C4-2B (cell line): Measurements from ENCODE around the gene ADARB2.

Experiments used
- H3K27ac ChIP-seq: fragments of 450-650 bp; 2 replicates; pipeline ENCODE4 v1.5.1; 2017
- ZFX ChIP-seq: fragments of 450-650 bp; IDR thresholded peaks from 2 replicates; pipeline ENCODE4 v1.6.1; 2017
- TF ChIP-seq, protein P1 (sequence below): fragments of 450-650 bp; conservative IDR thresholded peaks from 2 replicates; pipeline ENCODE4 v1.5.1; 2017; ENCODE audit warnings: mild to moderate bottlenecking

Gene ADARB2

DNA sequence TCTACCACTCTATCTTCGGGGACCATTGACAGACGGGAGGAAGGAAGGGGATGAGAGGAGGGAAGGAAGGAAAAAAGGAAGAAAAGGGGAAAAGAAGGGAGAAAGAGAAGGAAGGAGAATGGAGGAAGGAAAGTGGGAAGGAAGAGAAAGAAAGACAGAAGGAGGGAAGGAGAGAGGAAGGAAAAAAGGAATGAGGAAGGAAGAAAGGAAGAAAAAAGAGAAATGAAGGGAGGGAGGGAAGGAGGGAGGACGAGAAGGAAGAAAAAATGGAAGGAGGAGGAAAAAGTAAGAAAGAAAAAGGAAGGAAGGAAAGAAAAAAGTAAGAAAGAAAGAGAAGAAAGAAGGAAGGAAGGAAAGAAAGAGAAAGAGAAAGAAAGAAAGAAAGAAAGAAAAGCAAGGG, 128.9 kb downstream of the ADARB2 start:
- no peak for TF ChIP-seq ZFX
- TF ChIP-seq, protein P1, sequence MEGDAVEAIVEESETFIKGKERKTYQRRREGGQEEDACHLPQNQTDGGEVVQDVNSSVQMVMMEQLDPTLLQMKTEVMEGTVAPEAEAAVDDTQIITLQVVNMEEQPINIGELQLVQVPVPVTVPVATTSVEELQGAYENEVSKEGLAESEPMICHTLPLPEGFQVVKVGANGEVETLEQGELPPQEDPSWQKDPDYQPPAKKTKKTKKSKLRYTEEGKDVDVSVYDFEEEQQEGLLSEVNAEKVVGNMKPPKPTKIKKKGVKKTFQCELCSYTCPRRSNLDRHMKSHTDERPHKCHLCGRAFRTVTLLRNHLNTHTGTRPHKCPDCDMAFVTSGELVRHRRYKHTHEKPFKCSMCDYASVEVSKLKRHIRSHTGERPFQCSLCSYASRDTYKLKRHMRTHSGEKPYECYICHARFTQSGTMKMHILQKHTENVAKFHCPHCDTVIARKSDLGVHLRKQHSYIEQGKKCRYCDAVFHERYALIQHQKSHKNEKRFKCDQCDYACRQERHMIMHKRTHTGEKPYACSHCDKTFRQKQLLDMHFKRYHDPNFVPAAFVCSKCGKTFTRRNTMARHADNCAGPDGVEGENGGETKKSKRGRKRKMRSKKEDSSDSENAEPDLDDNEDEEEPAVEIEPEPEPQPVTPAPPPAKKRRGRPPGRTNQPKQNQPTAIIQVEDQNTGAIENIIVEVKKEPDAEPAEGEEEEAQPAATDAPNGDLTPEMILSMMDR = no peak
- H3K27ac ChIP-seq = no peak overlapping the region

DNA sequence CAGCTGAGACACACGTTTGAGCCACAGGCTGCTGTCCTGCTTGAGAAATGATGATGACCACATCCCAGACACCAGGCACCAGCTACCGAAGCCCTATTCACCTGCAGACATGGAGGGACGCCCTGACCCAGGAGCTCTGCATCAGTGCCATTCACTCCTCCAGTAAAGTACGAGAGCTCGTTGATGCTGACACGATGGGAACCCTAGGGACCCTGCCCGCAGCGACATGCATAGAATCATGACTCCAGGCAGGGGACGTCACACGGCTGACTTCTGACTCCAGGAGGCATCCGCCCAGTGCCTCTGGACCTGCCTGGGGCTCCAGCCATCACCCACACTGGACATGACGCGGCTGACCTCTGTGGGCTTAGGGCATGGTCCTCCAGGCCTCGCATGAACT, 129.9 kb downstream of the ADARB2 start:
- TF ChIP-seq ZFX = no peak
- TF ChIP-seq, protein P1 = no peak
- H3K27ac ChIP-seq = no peak overlapping the region

DNA sequence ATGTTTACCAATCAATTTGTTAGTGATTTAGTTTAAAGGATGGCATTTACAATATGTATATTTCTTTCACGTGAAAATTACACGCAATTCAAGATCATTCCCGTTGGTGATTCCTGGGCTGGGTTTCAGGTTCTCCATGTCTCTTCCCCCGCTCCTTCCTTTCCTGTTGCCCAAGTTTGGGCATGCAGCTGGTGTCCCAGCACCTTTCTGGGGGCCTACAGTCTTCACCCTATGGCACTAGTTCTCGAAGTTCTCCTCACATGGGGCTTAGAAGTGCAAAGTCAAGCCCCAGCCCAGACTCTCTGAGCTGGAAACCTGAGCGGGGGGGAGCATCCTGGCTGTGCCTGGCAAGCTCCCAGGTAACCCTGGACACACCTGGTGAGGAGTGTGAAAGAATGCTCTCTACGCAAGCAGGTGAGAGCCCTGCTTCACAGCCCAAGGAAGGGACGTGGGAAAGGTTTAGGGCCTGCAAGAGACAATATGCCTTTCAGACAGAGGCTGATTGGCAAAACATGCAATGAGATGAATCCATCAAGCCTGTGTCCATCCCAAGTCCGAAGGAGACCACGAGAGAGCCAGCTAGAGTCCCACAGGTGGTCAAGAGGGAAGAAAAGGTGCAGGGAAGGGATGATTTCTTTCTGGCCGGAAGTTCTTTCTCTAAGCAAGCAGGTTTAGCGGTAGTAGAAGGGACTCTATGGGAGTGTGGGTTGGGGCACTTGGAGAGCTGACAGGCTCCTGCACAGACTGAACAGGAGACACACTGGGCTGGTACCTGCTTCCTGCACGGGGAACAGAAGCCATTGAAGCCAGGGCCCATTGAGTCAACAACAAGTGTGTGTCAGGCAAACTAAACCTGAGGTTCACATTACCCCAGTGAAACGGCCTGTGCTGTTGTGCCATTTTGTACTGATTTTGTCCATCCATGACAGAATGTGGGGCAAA, 131.1 kb downstream of the ADARB2 start:
- TF ChIP-seq, protein P1 = no peak
- no peak for TF ChIP-seq ZFX
- H3K27ac ChIP-seq = no peak overlapping the region

DNA sequence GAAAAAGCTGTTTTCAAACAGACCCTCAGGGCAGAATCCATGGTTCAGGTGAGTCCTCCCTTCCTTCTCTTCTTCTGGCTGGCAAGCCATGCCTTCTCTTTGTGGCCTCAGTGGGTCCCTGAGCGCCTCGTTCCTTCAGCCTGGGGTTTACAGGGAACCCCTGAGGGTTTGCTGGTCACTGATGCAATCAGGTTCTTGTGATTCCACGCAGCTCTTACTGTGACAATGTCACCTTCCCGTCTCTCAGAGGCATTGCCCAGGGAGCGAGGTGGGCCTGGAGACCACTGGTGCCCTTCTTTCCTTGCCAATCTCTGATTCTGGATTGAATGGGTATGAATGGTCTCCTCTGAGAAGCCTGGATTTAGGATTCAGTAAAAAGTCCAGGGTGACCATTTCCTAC, 132.2 kb downstream of the ADARB2 start:
- H3K27ac ChIP-seq = no peak overlapping the region
- TF ChIP-seq, protein P1 = no peak
- TF ChIP-seq ZFX = no peak

DNA sequence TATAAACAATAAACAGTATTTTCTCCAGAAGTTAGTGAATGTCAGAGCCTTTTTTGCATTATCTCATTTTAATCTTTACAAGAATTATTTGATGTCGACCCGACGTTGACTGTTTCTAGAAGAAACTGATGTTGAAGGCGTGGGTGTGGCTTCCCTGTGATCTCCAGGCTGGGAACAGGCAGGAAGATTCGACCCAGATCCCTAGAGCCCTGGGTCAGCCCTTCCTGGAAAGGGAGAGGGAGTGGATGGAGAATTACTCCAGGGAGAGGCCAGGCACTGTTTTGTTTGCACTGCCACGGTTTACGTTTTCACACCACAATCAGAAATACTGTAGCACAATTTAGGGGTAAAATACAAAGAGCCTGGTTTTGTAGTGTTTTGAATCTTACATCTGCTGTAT, 133.1 kb downstream of the ADARB2 start:
- TF ChIP-seq, protein P1 = no peak
- TF ChIP-seq ZFX = no peak
- H3K27ac ChIP-seq = no peak overlapping the region

DNA sequence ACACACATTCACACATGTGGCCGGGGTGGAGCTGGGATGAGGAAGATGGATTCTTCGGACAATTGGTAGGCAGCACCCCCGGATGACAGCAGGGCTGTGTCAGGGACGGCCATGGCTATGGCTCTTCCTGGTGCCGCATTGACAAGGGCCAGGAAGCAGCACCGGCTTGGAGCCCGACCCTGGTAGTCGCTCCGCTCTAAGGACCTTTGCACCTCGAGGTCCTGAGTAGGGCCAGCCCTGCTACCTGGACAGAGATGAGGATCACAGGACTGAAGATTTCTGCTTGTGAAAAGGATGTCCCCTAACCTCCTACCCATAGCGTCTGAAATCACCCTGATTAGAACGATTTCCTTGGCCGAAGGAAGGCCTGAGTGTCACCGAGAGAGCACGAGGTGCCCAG, 134.1 kb downstream of the ADARB2 start:
- TF ChIP-seq, protein P1 = no peak
- TF ChIP-seq ZFX = no peak

DNA sequence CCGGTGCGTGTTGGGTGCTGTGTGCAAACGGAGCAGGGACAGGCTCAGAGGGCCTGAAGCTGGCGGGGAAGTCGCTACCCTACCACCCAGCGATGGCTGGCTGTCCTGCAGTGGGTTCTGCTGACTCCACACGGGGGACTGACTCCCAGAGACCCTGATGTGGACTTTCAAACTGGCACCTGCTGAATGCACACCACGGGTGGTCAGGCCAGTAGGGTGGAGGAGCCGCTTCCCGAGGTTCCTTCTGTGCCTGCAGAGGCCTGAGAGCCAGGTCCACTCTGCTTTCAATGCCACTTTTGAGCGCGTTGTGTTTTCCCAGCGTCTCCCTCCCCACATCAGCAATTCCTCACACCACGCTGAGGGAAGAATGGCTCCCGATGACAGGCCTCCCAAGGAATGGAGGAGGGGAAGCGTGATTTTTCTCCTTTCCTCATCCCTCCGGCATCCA, 135.3 kb downstream of the ADARB2 start:
- TF ChIP-seq, protein P1 = no peak
- no peak for TF ChIP-seq ZFX
- no peak overlapping the region for H3K27ac ChIP-seq

More for the DNA sequence above, 134.1 kb downstream of the ADARB2 start:
- H3K27ac ChIP-seq = no peak overlapping the region
